Osteoblast (primary cell): ENCODE results near the gene PDPK1. TPM values are rescaled to one million over a fixed set of nuclear protein-coding genes. Genes with fewer than 3 reads are reported as not detected.
A peak's percentile ranks its signal among the peaks of the same experiment; 100 is the strongest.

Experiments
- DNase-seq: peaks from one replicate; pipeline ENCODE4 v3.0.0; 2011; ENCODE audit warnings: low spot score, mixed read lengths; ENCODE audit not compliant: insufficient read length; ENCODE audit errors: missing footprints
- H2AFZ ChIP-seq: 2 replicates; pipeline ENCODE4 v1.6.0; 2011; ENCODE audit warnings: mild to moderate bottlenecking, low read length
- H3K27ac ChIP-seq: 2 replicates; pipeline ENCODE4 v1.5.1; 2011; ENCODE audit warnings: mild to moderate bottlenecking, low read depth, low read length, moderate library complexity
- H3K27me3 ChIP-seq: 2 replicates; pipeline ENCODE4 v1.6.0; 2012; ENCODE audit warnings: mild to moderate bottlenecking, control low read depth, inconsistent platforms, low read length, moderate library complexity; ENCODE audit not compliant: insufficient read depth
- H3K36me3 ChIP-seq: 2 replicates; pipeline ENCODE4 v1.5.1; 2011; ENCODE audit warnings: mild to moderate bottlenecking, low read length, control low read depth, moderate library complexity; ENCODE audit not compliant: insufficient read depth
- H3K4me1 ChIP-seq: 2 replicates; pipeline ENCODE4 v1.5.1; 2011; ENCODE audit warnings: mild to moderate bottlenecking, low read length, control low read depth, moderate library complexity; ENCODE audit not compliant: insufficient read depth
- H3K4me2 ChIP-seq: 2 replicates; pipeline ENCODE4 v1.6.0; 2011; ENCODE audit warnings: mild to moderate bottlenecking, low read length; ENCODE audit not compliant: insufficient read depth
- H3K4me3 ChIP-seq: fragments of 200-600 bp; sonication (generic); 3 replicates; pipeline ENCODE4 v1.5.1; 2012; ENCODE audit warnings: mild to moderate bottlenecking, low read length, inconsistent platforms; ENCODE audit not compliant: insufficient read depth
- H3K79me2 ChIP-seq: 2 replicates; pipeline ENCODE4 v1.6.0; 2012; ENCODE audit warnings: mild to moderate bottlenecking, low read length, control low read depth, inconsistent platforms; ENCODE audit not compliant: insufficient read depth
- H3K9me3 ChIP-seq: 2 replicates; pipeline ENCODE4 v1.5.1; 2011; ENCODE audit warnings: low read depth, low read length, control low read depth
- H4K20me1 ChIP-seq: 2 replicates; pipeline ENCODE4 v1.6.0; 2012; ENCODE audit warnings: mild to moderate bottlenecking, low read length, control low read depth; ENCODE audit not compliant: insufficient read depth
- total RNA-seq: library from RNA; depleted of rRNA; stranded (reverse); fragments of >200 nt; gene quantifications from 2 replicates; pipeline ENCODE4 v1.2.3, GENCODE V29; 2012
- TF ChIP-seq, protein P1 (sequence below): IDR thresholded peaks from 2 replicates; pipeline ENCODE4 v1.5.1; 2011; ENCODE audit warnings: mild to moderate bottlenecking, low read depth, low read length, moderate library complexity; ENCODE audit errors: extremely low read depth

Gene PDPK1
- total RNA-seq, 1 donor = 23.2 TPM

DNA sequence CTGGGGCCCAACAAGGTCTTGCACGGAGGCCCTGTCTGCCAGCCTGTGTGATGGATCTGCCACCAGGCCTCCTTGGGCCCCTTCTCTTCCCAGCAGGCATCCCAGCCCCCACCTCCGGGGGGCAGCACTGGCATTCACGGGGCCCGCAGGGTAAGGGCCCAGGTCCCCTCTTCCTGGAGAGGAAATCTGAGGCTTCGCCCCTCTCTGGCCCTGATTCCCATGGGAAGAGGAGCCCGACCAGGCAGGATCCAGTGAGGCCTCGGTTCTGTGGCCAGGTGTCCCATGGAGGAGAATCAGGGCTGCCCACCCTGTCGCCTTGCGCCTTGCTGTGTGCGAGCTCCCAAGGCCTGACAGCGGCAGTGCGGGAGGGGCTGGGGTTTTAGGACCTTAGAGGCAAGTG is 48.4 kb downstream of the PDPK1 start:
- H4K20me1 ChIP-seq = peaks cover 29% of the 10 kb centered on the region
- DNase-seq = peak; percentile 78
- no peaks in the 10 kb centered on the region for H3K9me3 ChIP-seq
- H3K27ac ChIP-seq = no peak overlapping the region
- peaks cover 22% of the 10 kb centered on the region for H3K79me2 ChIP-seq
- no peak overlapping the region for H2AFZ ChIP-seq
- no peak overlapping the region for H3K4me3 ChIP-seq
- peaks cover 29% of the 10 kb centered on the region for H3K36me3 ChIP-seq
- TF ChIP-seq, protein P1, sequence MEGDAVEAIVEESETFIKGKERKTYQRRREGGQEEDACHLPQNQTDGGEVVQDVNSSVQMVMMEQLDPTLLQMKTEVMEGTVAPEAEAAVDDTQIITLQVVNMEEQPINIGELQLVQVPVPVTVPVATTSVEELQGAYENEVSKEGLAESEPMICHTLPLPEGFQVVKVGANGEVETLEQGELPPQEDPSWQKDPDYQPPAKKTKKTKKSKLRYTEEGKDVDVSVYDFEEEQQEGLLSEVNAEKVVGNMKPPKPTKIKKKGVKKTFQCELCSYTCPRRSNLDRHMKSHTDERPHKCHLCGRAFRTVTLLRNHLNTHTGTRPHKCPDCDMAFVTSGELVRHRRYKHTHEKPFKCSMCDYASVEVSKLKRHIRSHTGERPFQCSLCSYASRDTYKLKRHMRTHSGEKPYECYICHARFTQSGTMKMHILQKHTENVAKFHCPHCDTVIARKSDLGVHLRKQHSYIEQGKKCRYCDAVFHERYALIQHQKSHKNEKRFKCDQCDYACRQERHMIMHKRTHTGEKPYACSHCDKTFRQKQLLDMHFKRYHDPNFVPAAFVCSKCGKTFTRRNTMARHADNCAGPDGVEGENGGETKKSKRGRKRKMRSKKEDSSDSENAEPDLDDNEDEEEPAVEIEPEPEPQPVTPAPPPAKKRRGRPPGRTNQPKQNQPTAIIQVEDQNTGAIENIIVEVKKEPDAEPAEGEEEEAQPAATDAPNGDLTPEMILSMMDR = no peak
- H3K27me3 ChIP-seq = no peaks in the 10 kb centered on the region
- H3K4me2 ChIP-seq = no peak overlapping the region
- peaks cover 10% of the 10 kb centered on the region for H3K4me1 ChIP-seq

DNA sequence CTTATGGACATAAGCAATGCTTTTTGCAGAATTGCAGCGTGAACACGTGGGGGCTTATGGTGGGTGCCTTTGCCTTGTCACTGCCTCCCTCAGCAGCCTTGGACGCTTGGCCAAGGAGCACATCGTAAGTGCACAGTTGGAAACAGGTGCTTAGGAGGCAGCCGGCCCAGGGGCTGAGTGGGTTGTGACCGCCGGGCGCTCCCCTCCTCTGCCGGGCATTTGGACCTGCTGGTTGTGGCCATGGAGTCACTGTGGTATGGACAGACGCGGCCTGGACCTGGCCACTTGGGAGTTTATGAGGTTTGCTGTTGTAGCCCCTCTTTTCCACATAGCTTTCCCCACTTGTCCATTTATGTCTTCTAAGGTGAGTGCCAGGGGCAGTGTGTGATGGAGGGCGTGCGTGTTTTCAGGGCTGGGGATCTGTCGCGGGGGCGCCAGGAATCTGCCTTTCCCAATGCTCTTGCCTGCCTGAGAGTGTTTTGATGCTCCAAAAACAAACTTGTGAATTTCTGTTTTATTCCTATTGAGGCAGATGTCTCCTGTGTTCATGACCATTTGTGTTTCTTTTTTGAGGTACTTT is 49.2 kb downstream of the PDPK1 start:
- no peak overlapping the region for H2AFZ ChIP-seq
- H3K27ac ChIP-seq = no peak overlapping the region
- H4K20me1 ChIP-seq = peaks cover 29% of the 10 kb centered on the region
- H3K4me1 ChIP-seq = peaks cover 10% of the 10 kb centered on the region
- TF ChIP-seq, protein P1 = no peak
- no peaks in the 10 kb centered on the region for H3K9me3 ChIP-seq
- H3K36me3 ChIP-seq = peaks cover 29% of the 10 kb centered on the region
- no peak overlapping the region for H3K4me3 ChIP-seq
- peaks cover 25% of the 10 kb centered on the region for H3K79me2 ChIP-seq
- H3K4me2 ChIP-seq = no peak overlapping the region
- DNase-seq = no peak
- no peaks in the 10 kb centered on the region for H3K27me3 ChIP-seq

DNA sequence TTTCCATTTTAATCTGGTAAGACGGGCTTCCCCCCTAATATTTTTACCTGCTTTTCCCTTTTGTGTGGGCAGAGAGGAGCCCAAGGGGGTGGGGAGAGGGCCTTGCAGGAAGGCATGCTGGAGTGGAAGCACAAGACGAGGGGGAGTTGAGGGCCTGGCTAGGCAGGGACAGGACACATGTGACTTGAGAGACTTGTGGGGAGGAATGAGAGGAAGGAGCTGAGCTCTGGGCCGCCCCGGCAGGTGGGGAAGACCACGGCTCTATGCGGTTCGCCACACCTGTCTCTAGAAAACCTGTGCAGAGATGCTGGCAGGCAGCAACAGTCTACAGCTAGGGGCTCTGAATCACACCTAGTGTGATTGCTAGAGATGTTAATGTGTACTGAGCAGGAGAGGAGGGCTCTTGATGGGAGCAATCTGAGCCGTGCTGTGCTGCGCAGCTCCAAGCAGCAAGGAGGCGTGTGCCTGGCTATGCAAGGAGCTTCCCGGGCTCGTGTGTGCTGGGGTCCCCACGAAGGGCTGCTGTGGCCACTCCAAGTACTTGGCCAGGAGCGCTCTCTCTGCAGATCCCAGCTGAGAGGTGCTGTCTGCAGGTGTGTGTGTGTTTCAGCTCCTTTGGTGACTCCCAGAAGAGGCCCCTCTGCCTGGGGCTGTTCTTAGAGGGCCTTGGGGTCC is 50.2 kb downstream of the PDPK1 start:
- H4K20me1 ChIP-seq = peaks cover 32% of the 10 kb centered on the region
- H3K27ac ChIP-seq = no peak overlapping the region
- peaks cover 29% of the 10 kb centered on the region for H3K36me3 ChIP-seq
- peaks cover 36% of the 10 kb centered on the region for H3K79me2 ChIP-seq
- H3K4me2 ChIP-seq = no peak overlapping the region
- no peak overlapping the region for H3K4me3 ChIP-seq
- TF ChIP-seq, protein P1 = no peak
- H3K27me3 ChIP-seq = no peaks in the 10 kb centered on the region
- no peaks in the 10 kb centered on the region for H3K9me3 ChIP-seq
- H2AFZ ChIP-seq = no peak overlapping the region
- peak; percentile 58 for DNase-seq
- H3K4me1 ChIP-seq = peaks cover 10% of the 10 kb centered on the region

DNA sequence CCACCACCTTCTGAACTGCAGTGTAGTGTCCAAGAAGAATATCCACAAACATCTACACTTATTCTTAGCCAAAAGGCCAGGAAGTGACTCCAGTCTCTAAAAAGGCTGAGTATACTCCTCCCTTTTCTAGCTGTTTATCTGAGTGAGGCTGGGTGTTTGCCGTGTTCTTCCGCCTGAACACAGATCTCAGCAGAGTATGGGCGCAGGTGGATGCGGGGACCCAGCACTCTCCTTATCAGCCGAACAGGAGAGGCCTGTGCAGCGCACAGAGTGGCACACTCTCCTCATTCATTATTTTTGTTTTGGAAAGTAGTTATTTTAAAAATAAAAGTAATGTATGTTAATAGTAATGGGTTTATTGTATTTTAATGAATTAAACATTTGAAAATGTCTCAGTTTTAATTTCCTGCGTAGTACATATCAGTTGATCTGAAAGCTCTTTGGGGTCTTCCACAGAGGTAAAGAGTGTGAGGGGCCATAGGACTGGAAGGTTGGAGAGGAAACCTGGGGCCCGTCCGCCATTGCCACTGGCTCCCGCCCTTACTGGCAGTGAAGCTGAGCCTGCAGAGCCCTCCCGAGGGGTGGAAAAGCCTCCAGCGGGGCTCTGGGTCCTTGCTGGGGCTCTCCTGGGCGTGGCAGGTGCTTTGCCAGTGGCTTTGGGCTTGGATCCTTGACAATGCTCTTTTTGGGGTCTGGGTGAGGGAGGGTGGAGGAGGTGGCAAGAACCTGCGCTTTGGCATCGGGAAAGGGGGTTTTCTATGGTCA is 53.8 kb downstream of the PDPK1 start:
- peaks cover 30% of the 10 kb centered on the region for H4K20me1 ChIP-seq
- H2AFZ ChIP-seq = no peak overlapping the region
- H3K4me1 ChIP-seq = peaks cover 10% of the 10 kb centered on the region
- no peaks in the 10 kb centered on the region for H3K9me3 ChIP-seq
- peak; percentile 36 for DNase-seq
- H3K4me3 ChIP-seq = no peak overlapping the region
- no peak overlapping the region for H3K4me2 ChIP-seq
- peaks cover 27% of the 10 kb centered on the region for H3K36me3 ChIP-seq
- H3K27ac ChIP-seq = no peak overlapping the region
- peaks cover 47% of the 10 kb centered on the region for H3K79me2 ChIP-seq
- TF ChIP-seq, protein P1 = no peak
- no peaks in the 10 kb centered on the region for H3K27me3 ChIP-seq
